B cell (primary cell): ENCODE measurements around the gene RDH8. TPM values are rescaled to one million over a fixed set of nuclear protein-coding genes. Genes with fewer than 3 reads are reported as not detected.
A peak's percentile ranks its signal among the peaks of the same experiment; 100 is the strongest.

Experiments
- ATAC-seq: fragments of 200-7000 bp; cut with Tn5 transposase; one replicate; pipeline ENCODE4 v1.10.0; 2021; ENCODE audit warnings: low read depth, mild to moderate bottlenecking, moderate number of reproducible peaks, moderate library complexity
- CTCF ChIA-PET: fragments of 350-600 bp; sonication (Branson Sonifier 250); formaldehyde crosslinking; loops from one replicate; lab custom pipeline; 2021; ENCODE audit warnings: antibody characterized with exemption, inconsistent platforms; lab: Charles Lee
- POLR2A ChIA-PET: fragments of 350-600 bp; sonication (Branson Sonifier 250); formaldehyde crosslinking; loops from one replicate; lab custom pipeline; 2021; ENCODE audit warnings: antibody characterized with exemption; lab: Charles Lee
- DNase-seq: peaks from one replicate; pipeline ENCODE4 v3.0.0; 2013
- H2AFZ ChIP-seq: 2 replicates; pipeline ENCODE4 v1.6.1; 2012; ENCODE audit warnings: mild to moderate bottlenecking, low read depth, low read length; ENCODE audit not compliant: insufficient read depth, poor library complexity, severe bottlenecking
- H3K27ac ChIP-seq, 2 donors: 1 replicate in 1 of 2; 2 replicates in 1 of 2; pipeline ENCODE4 v1.5.1; 2012 to 2013; ENCODE audit warnings: low read length in 2 of 2, mild to moderate bottlenecking in 2 of 2, moderate library complexity in 1 of 2
- H3K27me3 ChIP-seq, 4 experiments: fragments of 200-600 bp in 1 of 4; sonication (generic) in 1 of 4; replicated peaks in 1 of 4; 1 replicate in 2 of 4; 2 replicates in 2 of 4; pipeline versions ENCODE4 v1.6.1 to v1.7.0; 2013 to 2016; ENCODE audit warnings: low read length in 3 of 4, mild to moderate bottlenecking in 2 of 4, mixed read lengths in 1 of 4, moderate library complexity in 1 of 4; ENCODE audit not compliant: insufficient read depth in 4 of 4, control insufficient read depth in 3 of 4; ENCODE audit errors: control extremely low read depth in 1 of 4
- H3K36me3 ChIP-seq, 2 experiments: replicated peaks in 1 of 2; 1 replicate in 1 of 2; 2 replicates in 1 of 2; pipeline versions ENCODE4 v1.6.1 to v1.7.1; 2013; ENCODE audit warnings: low read length in 1 of 2; ENCODE audit not compliant: insufficient read depth in 2 of 2, control insufficient read depth in 1 of 2; ENCODE audit errors: control extremely low read depth in 1 of 2, extremely low read depth in 1 of 2
- H3K4me1 ChIP-seq, 2 donors: fragments of 200-600 bp in 1 of 2; sonication (generic) in 1 of 2; 1 replicate in 1 of 2; 2 replicates in 1 of 2; pipeline versions ENCODE4 v1.5.1 to v1.6.1; 2013 to 2017; ENCODE audit warnings: low read length in 2 of 2; ENCODE audit not compliant: control insufficient read depth in 2 of 2, insufficient read depth in 2 of 2
- H3K4me2 ChIP-seq: replicated peaks from 2 replicates; pipeline ENCODE3; 2012; ENCODE audit warnings: mild to moderate bottlenecking, low read depth, low read length; ENCODE audit not compliant: poor library complexity, severe bottlenecking
- H3K4me3 ChIP-seq, 5 experiments: fragments of 200-600 bp in 1 of 5; sonication (generic) in 1 of 5; 1 replicate in 3 of 5; 2 replicates in 2 of 5; pipeline versions ENCODE4 v1.5.1 to v1.7.0; 2011 to 2016; ENCODE audit warnings: low read length in 4 of 5, mild to moderate bottlenecking in 4 of 5, low read depth in 2 of 5, control low read depth in 1 of 5, moderate library complexity in 1 of 5; ENCODE audit not compliant: insufficient read depth in 1 of 5; ENCODE audit errors: control extremely low read depth in 1 of 5, extremely low read depth in 1 of 5
- H3K79me2 ChIP-seq: fragments of 200-600 bp; sonication (generic); one replicate; pipeline ENCODE4 v1.6.0; 2016; ENCODE audit warnings: low read length; ENCODE audit not compliant: control insufficient read depth, insufficient read depth
- H3K9ac ChIP-seq: fragments of 200-600 bp; sonication (generic); 2 replicates; pipeline ENCODE4 v1.6.1; 2017; ENCODE audit warnings: mild to moderate bottlenecking, low read length, moderate library complexity
- H3K9me3 ChIP-seq, 3 donors: one replicate each; pipeline versions ENCODE4 v1.6.1 to v1.7.1; 2013; ENCODE audit warnings: low read length in 2 of 3; ENCODE audit not compliant: control insufficient read depth in 2 of 3, insufficient read depth in 1 of 3; ENCODE audit errors: control extremely low read depth in 1 of 3
- H4K20me1 ChIP-seq: 2 replicates; pipeline ENCODE4 v1.6.0; 2012; ENCODE audit warnings: mild to moderate bottlenecking, low read length; ENCODE audit not compliant: insufficient read depth, control insufficient read depth, poor library complexity, severe bottlenecking
- H3K27ac Mint-ChIP-seq: one replicate; pipeline ENCODE4 v1.8.0; 2021; ENCODE audit warnings: mixed read lengths
- H3K27me3 Mint-ChIP-seq: one replicate; pipeline ENCODE4 v1.8.0; 2021; ENCODE audit warnings: mixed read lengths
- H3K4me1 Mint-ChIP-seq: one replicate; pipeline ENCODE4 v1.8.0; 2021; ENCODE audit warnings: mixed read lengths
- H3K4me3 Mint-ChIP-seq: one replicate; pipeline ENCODE4 v1.8.0; 2021; ENCODE audit warnings: mixed read lengths
- H3K9me3 Mint-ChIP-seq: one replicate; pipeline ENCODE4 v1.8.0; 2022; ENCODE audit warnings: mixed read lengths; ENCODE audit not compliant: insufficient read depth
- EZH2 ChIP-seq: IDR thresholded peaks from 2 replicates; pipeline ENCODE4 v1.6.1; 2012; ENCODE audit warnings: borderline replicate concordance, low read depth, mild to moderate bottlenecking, moderate library complexity, low read length; ENCODE audit not compliant: insufficient read depth, poor library complexity, severe bottlenecking
- WGBS: methylation state at CpG from one replicate; pipeline ENCODE4 v1.1.5; 2013; ENCODE audit warnings: missing lambda C conversion rate; ENCODE audit not compliant: insufficient coverage; 5-methylcytosine and 5-hydroxymethylcytosine counted together
- intact Hi-C: fragments of 100-400 bp; cut with micrococcal nuclease; formaldehyde crosslinking; loops from one replicate; pipeline ENCODE4 v1.10.0; 2022
- polyA plus RNA-seq: library from polyadenylated mRNA; depleted of rRNA; stranded (reverse); fragments of >200 nt; gene quantifications from 2 replicates; pipeline ENCODE4 v1.2.3, GENCODE V29; 2012
- total RNA-seq, 2 donors: library from RNA; stranded (reverse); fragments of 120-200 nt in 1 of 2; gene quantifications; 1 replicate in 1 of 2; 2 replicates in 1 of 2; pipeline versions ENCODE4 v1.2.3 to v1.2.4, GENCODE V29; 2013 to 2022
- TF ChIP-seq, protein P1 (sequence below): fragments of 200-600 bp; IDR thresholded peaks from one replicate; pipeline ENCODE4 v1.8.0; 2022; ENCODE audit warnings: antibody characterized with exemption, mild to moderate bottlenecking

RDH8 gene
- total and polyA plus RNA-seq, 2 donors (not counting 1 experiment from before 2014, with no cell fraction given): not detected

GRCh38 chr19:10020851-10021250 is 7.6 kb downstream of the RDH8 start:
- no peak for TF ChIP-seq EZH2
- TF ChIP-seq, protein P1, sequence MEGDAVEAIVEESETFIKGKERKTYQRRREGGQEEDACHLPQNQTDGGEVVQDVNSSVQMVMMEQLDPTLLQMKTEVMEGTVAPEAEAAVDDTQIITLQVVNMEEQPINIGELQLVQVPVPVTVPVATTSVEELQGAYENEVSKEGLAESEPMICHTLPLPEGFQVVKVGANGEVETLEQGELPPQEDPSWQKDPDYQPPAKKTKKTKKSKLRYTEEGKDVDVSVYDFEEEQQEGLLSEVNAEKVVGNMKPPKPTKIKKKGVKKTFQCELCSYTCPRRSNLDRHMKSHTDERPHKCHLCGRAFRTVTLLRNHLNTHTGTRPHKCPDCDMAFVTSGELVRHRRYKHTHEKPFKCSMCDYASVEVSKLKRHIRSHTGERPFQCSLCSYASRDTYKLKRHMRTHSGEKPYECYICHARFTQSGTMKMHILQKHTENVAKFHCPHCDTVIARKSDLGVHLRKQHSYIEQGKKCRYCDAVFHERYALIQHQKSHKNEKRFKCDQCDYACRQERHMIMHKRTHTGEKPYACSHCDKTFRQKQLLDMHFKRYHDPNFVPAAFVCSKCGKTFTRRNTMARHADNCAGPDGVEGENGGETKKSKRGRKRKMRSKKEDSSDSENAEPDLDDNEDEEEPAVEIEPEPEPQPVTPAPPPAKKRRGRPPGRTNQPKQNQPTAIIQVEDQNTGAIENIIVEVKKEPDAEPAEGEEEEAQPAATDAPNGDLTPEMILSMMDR: no peak
- ATAC-seq (no peak), DNase-seq (no peak)
- no peak overlapping the region for H2AFZ ChIP-seq
- WGBS: 85% methylated on average over 4 of the region's 6 CpGs
- H3K4me3 Mint-ChIP-seq: no peak overlapping the region
- H3K27ac Mint-ChIP-seq: no peak overlapping the region
- no peaks in the 10 kb centered on the region for H4K20me1 ChIP-seq
- intact Hi-C loops: loop anchor here (10.0 kb wide), 1 partner anchor 396 kb away; the partner anchor contains the start of gene ZNF561
- no peaks in the 10 kb centered on the region for H3K9me3 ChIP-seq
- no peak overlapping the region for H3K4me2 ChIP-seq
- ChIA-PET CTCF (interaction anchor here (2.3 kb wide), 1 partner anchor 9 kb away, joined by 6 read pairs; no protein-coding TSS in a partner anchor), POLR2A (no interaction called here)
- no peaks in the 10 kb centered on the region for H3K4me1 Mint-ChIP-seq
- peaks cover 0 to 9% (median 0%) of the 10 kb centered on the region in 4 experiments for H3K27me3 ChIP-seq
- no peaks in the 10 kb centered on the region for H3K79me2 ChIP-seq
- H3K27ac ChIP-seq: no peak overlapping the region
- H3K9ac ChIP-seq: no peak overlapping the region
- H3K9me3 Mint-ChIP-seq: no peaks in the 10 kb centered on the region
- H3K36me3 ChIP-seq: no peaks in the 10 kb centered on the region
- peaks cover 24% of the 10 kb centered on the region for H3K27me3 Mint-ChIP-seq
- H3K4me1 ChIP-seq: no peaks in the 10 kb centered on the region
- no peak overlapping the region for H3K4me3 ChIP-seq

DNA sequence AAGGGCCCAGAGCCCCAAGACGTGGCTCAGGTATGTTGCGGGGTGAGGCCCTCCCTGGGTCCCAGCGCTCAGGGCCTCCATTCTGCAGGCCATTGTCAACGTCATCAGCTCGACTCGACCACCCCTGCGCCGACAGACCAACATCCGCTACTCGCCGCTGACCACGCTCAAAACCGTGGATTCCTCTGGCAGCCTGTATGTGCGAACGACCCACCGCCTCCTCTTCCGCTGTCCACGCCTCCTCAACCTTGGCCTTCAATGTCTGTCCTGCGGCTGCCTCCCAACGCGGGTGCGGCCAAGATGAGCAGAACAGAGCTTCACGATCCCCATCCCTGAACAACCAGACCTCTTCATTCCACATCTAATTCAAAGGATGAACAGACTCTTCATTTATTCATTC is 8.2 kb downstream of the RDH8 start:
- H3K27ac ChIP-seq: no peak overlapping the region
- ChIA-PET POLR2A (no interaction called here), CTCF (interaction anchor here (2.3 kb wide), 1 partner anchor 8 kb away, joined by 6 read pairs; no protein-coding TSS in a partner anchor)
- no peaks in the 10 kb centered on the region for H3K9me3 Mint-ChIP-seq
- H3K79me2 ChIP-seq: no peaks in the 10 kb centered on the region
- 91% methylated on average over 23 of the region's 23 CpGs for WGBS
- peaks cover 26% of the 10 kb centered on the region for H3K27me3 Mint-ChIP-seq
- no peaks in the 10 kb centered on the region for H3K4me1 ChIP-seq
- no peaks in the 10 kb centered on the region for H3K4me1 Mint-ChIP-seq
- ATAC-seq (no peak), DNase-seq (no peak)
- no peak overlapping the region for H3K4me3 ChIP-seq
- no peaks in the 10 kb centered on the region for H3K36me3 ChIP-seq
- H2AFZ ChIP-seq: no peak overlapping the region
- H3K27ac Mint-ChIP-seq: peak overlapping the region; percentile 46
- no peaks in the 10 kb centered on the region for H4K20me1 ChIP-seq
- no peak overlapping the region for H3K9ac ChIP-seq
- TF ChIP-seq, protein P1: no peak
- no peak for TF ChIP-seq EZH2
- H3K4me3 Mint-ChIP-seq: no peak overlapping the region
- no peaks in the 10 kb centered on the region for H3K9me3 ChIP-seq
- intact Hi-C loops: loop anchor here (10.0 kb wide), 1 partner anchor 397 kb away; the partner anchor contains the start of gene ZNF561
- H3K27me3 ChIP-seq: peaks cover 0 to 9% (median 0%) of the 10 kb centered on the region in 4 experiments
- H3K4me2 ChIP-seq: no peak overlapping the region
